GM21737 (cell line): Measurements from ENCODE around the gene SYT6.
A peak's percentile ranks its signal among the peaks of the same experiment; 100 is the strongest.

Source experiments
- ATAC-seq: cut with Tn5 transposase; IDR thresholded peaks from one replicate; pipeline ENCODE4 v1.9.1; 2021; ENCODE audit warnings: mild to moderate bottlenecking, moderate library complexity; ENCODE audit not compliant: unreplicated experiment

SYT6 gene

GRCh38 chr1:114122941-114123618, 30.6 kb downstream of the SYT6 start:
- no peak for ATAC-seq

- no peak for ATAC-seq
Observed at GRCh38 chr1:114118351-114118990, 35.2 kb downstream of the SYT6 start.

GRCh38 chr1:114117654-114118053, 36.0 kb downstream of the SYT6 start:
- no peak for ATAC-seq

GRCh38 chr1:114116086-114116485, 37.6 kb downstream of the SYT6 start:
- ATAC-seq = no peak

- ATAC-seq = no peak
Observed at GRCh38 chr1:114114185-114115094, 39.2 kb downstream of the SYT6 start.

- ATAC-seq = no peak
Observed at GRCh38 chr1:114113411-114114184, 40.1 kb downstream of the SYT6 start.

GRCh38 chr1:114112775-114113174, 40.9 kb downstream of the SYT6 start:
- no peak for ATAC-seq

- ATAC-seq = no peak
Observed at GRCh38 chr1:114111731-114112641, 41.7 kb downstream of the SYT6 start.

- ATAC-seq = no peak
Observed at GRCh38 chr1:114109981-114110380, 43.7 kb downstream of the SYT6 start.

- peak; percentile 90 for ATAC-seq
Observed at GRCh38 chr1:114108751-114109255, 44.9 kb downstream of the SYT6 start.

- ATAC-seq = no peak
Observed at GRCh38 chr1:114107474-114108435, 45.9 kb downstream of the SYT6 start.

GRCh38 chr1:114105421-114105979, 48.2 kb downstream of the SYT6 start:
- ATAC-seq = no peak

GRCh38 chr1:114104949-114105348, 48.7 kb downstream of the SYT6 start:
- ATAC-seq = no peak

- no peak for ATAC-seq
Observed at GRCh38 chr1:114103992-114104391, 49.7 kb downstream of the SYT6 start.

GRCh38 chr1:114102136-114102535, 51.5 kb downstream of the SYT6 start:
- ATAC-seq = no peak

GRCh38 chr1:114100148-114100547, 53.5 kb downstream of the SYT6 start:
- ATAC-seq = no peak

GRCh38 chr1:114099268-114099667, 54.4 kb downstream of the SYT6 start:
- ATAC-seq = no peak

GRCh38 chr1:114097109-114097508, 56.6 kb downstream of the SYT6 start:
- ATAC-seq = no peak
